WERI-Rb-1 (cell line): ENCODE results near the gene GALNT18.

Experiments
- DNase-seq: peaks from one replicate; pipeline ENCODE4 v3.0.0-alpha.2; 2020
- H3K27ac ChIP-seq: fragments of 250-450 bp; sonication (Bioruptor Pico); 2 replicates; pipeline ENCODE4 v1.5.1; 2020; ENCODE audit warnings: mild to moderate bottlenecking, moderate library complexity
- H3K27me3 ChIP-seq: fragments of 250-450 bp; sonication (Bioruptor Pico); 2 replicates; pipeline ENCODE4 v1.5.1; 2021; ENCODE audit warnings: mild to moderate bottlenecking, low read depth, moderate library complexity; ENCODE audit not compliant: insufficient read depth, severe bottlenecking
- H3K36me3 ChIP-seq: fragments of 250-450 bp; sonication (Bioruptor Pico); 2 replicates; pipeline ENCODE4 v1.5.1; 2020; ENCODE audit warnings: mild to moderate bottlenecking, moderate library complexity
- H3K4me3 ChIP-seq: 2 replicates; pipeline ENCODE4 v1.5.1; 2011; ENCODE audit warnings: low read depth, mild to moderate bottlenecking, control low read depth, low read length
- H3K9me3 ChIP-seq: fragments of 250-450 bp; sonication (Bioruptor Pico); 2 replicates; pipeline ENCODE4 v1.5.1; 2021; ENCODE audit warnings: mild to moderate bottlenecking, moderate library complexity; ENCODE audit not compliant: severe bottlenecking
- CTCF ChIP-seq: IDR thresholded peaks from 2 replicates; pipeline ENCODE4 v1.5.1; 2011; ENCODE audit warnings: low read depth, mild to moderate bottlenecking, control low read depth, inconsistent platforms, low read length

Gene GALNT18

GRCh38 chr11:11334607-11335006, 287.2 kb downstream of the GALNT18 start:
- no peak overlapping the region for H3K4me3 ChIP-seq
- no peak for DNase-seq
- no peaks in the 10 kb centered on the region for H3K9me3 ChIP-seq
- no peak for TF ChIP-seq CTCF
- H3K27me3 ChIP-seq = no peaks in the 10 kb centered on the region
- no peak overlapping the region for H3K27ac ChIP-seq
- H3K36me3 ChIP-seq = no peaks in the 10 kb centered on the region

- H3K36me3 ChIP-seq = no peaks in the 10 kb centered on the region
- H3K9me3 ChIP-seq = no peaks in the 10 kb centered on the region
- no peaks in the 10 kb centered on the region for H3K27me3 ChIP-seq
- no peak for TF ChIP-seq CTCF
- no peak overlapping the region for H3K4me3 ChIP-seq
- no peak for DNase-seq
- H3K27ac ChIP-seq = no peak overlapping the region
Measured at GRCh38 chr11:11332141-11332710, 289.6 kb downstream of the GALNT18 start.

- TF ChIP-seq CTCF = no peak
- H3K27me3 ChIP-seq = no peaks in the 10 kb centered on the region
- no peak overlapping the region for H3K27ac ChIP-seq
- DNase-seq = no peak
- H3K9me3 ChIP-seq = no peaks in the 10 kb centered on the region
- no peak overlapping the region for H3K4me3 ChIP-seq
- H3K36me3 ChIP-seq = no peaks in the 10 kb centered on the region
Measured at GRCh38 chr11:11329062-11329806, 292.6 kb downstream of the GALNT18 start.

- Histone ChIP-seq H3K36me3 (no peaks in the 10 kb centered on the region), H3K27me3 (no peaks in the 10 kb centered on the region), H3K4me3 (no peak overlapping the region), H3K9me3 (no peaks in the 10 kb centered on the region), H3K27ac (no peak overlapping the region)
- no peak for DNase-seq
- TF ChIP-seq CTCF = no peak
Measured at GRCh38 chr11:11324090-11324489, 297.7 kb downstream of the GALNT18 start.

- Histone ChIP-seq H3K36me3 (no peaks in the 10 kb centered on the region), H3K9me3 (no peaks in the 10 kb centered on the region), H3K4me3 (no peak overlapping the region), H3K27me3 (no peaks in the 10 kb centered on the region), H3K27ac (no peak overlapping the region)
- no peak for TF ChIP-seq CTCF
- no peak for DNase-seq
Measured at GRCh38 chr11:11322101-11322500, 299.7 kb downstream of the GALNT18 start.
